PC-3 (cell line): ENCODE results near the gene NECTIN4.

ENCODE experiments used
- CTCF ChIP-seq: fragments of 300-600 bp; sonication (generic); conservative IDR thresholded peaks from 2 replicates; pipeline ENCODE4 v1.5.1; 2017; ENCODE audit warnings: antibody characterized with exemption, low read depth, mild to moderate bottlenecking, low read length
- EZH2 ChIP-seq: fragments of 300-600 bp; sonication (generic); IDR thresholded peaks from one replicate; pipeline ENCODE4 v1.6.1; 2017; ENCODE audit warnings: antibody characterized with exemption, mild to moderate bottlenecking, low read length; ENCODE audit not compliant: unreplicated experiment

- no peak for TF ChIP-seq EZH2
- no peak for TF ChIP-seq CTCF
These were observed 6.2 kb downstream of the NECTIN4 start for GRCh38 chr1:161082996-161083747.
